Measurements from ENCODE around the gene PDZRN3. TPM values are rescaled to one million over a fixed set of nuclear protein-coding genes. Genes with fewer than 3 reads are reported as not detected.

The PDZRN3 gene
- total RNA-seq, 2 experiments from 2014 or later, result not detected

- DNase-seq (no peak), ATAC-seq (no peak)
- peaks cover 3% of the 10 kb centered on the region for H3K27me3 Mint-ChIP-seq
- no peak overlapping the region for H3K4me3 Mint-ChIP-seq
- H3K36me3 Mint-ChIP-seq (ENCODE audit: low read depth), result no peaks in the 10 kb centered on the region
- no peaks in the 10 kb centered on the region for H3K4me1 Mint-ChIP-seq (ENCODE audit: low read depth)
- POLR2A ChIA-PET, result no interaction called here
- no peaks in the 10 kb centered on the region for H3K9me3 Mint-ChIP-seq
- H3K27ac Mint-ChIP-seq, result no peak overlapping the region
- intact Hi-C loops (cut with micrococcal nuclease), result no loop called here
- no peak for TF ChIP-seq CTCF (IDR thresholded peaks at IDR 0.05)
- CTCF ChIA-PET, result no interaction called here
These were observed 95.3 kb downstream of the PDZRN3 start for GRCh38 chr3:73529308-73530021.

GRCh38 chr3:73525591-73525990, 99.2 kb downstream of the PDZRN3 start:
- Mint-ChIP-seq H3K27ac (no peak overlapping the region), H3K9me3 (no peaks in the 10 kb centered on the region), H3K4me3 (no peak overlapping the region), H3K27me3 (peaks cover 3% of the 10 kb centered on the region), H3K4me1 (ENCODE audit: low read depth) (no peaks in the 10 kb centered on the region), H3K36me3 (ENCODE audit: low read depth) (no peaks in the 10 kb centered on the region)
- no peak for DNase-seq
- ChIA-PET POLR2A (no interaction called here), CTCF (no interaction called here)
- no peak for TF ChIP-seq CTCF (IDR thresholded peaks at IDR 0.05)
- intact Hi-C loops (cut with micrococcal nuclease), result no loop called here
- no peak for ATAC-seq

- H3K27ac Mint-ChIP-seq, result no peak overlapping the region
- ChIA-PET POLR2A (no interaction called here), CTCF (no interaction called here)
- no peaks in the 10 kb centered on the region for H3K4me1 Mint-ChIP-seq (ENCODE audit: low read depth)
- H3K36me3 Mint-ChIP-seq (ENCODE audit: low read depth), result no peaks in the 10 kb centered on the region
- H3K4me3 Mint-ChIP-seq, result no peak overlapping the region
- intact Hi-C loops (cut with micrococcal nuclease), result no loop called here
- no peaks in the 10 kb centered on the region for H3K9me3 Mint-ChIP-seq
- DNase-seq (no peak), ATAC-seq (no peak)
- no peak for TF ChIP-seq CTCF (IDR thresholded peaks at IDR 0.05)
- H3K27me3 Mint-ChIP-seq, result peaks cover 1% of the 10 kb centered on the region
These were observed 101.1 kb downstream of the PDZRN3 start for GRCh38 chr3:73523661-73524060.

- Mint-ChIP-seq H3K4me3 (no peak overlapping the region), H3K27me3 (peaks cover 1% of the 10 kb centered on the region), H3K9me3 (no peaks in the 10 kb centered on the region), H3K4me1 (ENCODE audit: low read depth) (no peaks in the 10 kb centered on the region), H3K36me3 (ENCODE audit: low read depth) (no peaks in the 10 kb centered on the region), H3K27ac (no peak overlapping the region)
- ATAC-seq, result no peak
- no peak for TF ChIP-seq CTCF (IDR thresholded peaks at IDR 0.05)
- ChIA-PET POLR2A (no interaction called here), CTCF (no interaction called here)
- intact Hi-C loops (cut with micrococcal nuclease), result no loop called here
- DNase-seq, result no peak
These were observed 102.9 kb downstream of the PDZRN3 start for GRCh38 chr3:73521734-73522336.

GRCh38 chr3:73520931-73521461, 103.7 kb downstream of the PDZRN3 start:
- Mint-ChIP-seq H3K27me3 (peaks cover 1% of the 10 kb centered on the region), H3K27ac (no peak overlapping the region), H3K4me1 (ENCODE audit: low read depth) (no peaks in the 10 kb centered on the region), H3K9me3 (no peaks in the 10 kb centered on the region), H3K4me3 (no peak overlapping the region), H3K36me3 (ENCODE audit: low read depth) (no peaks in the 10 kb centered on the region)
- TF ChIP-seq CTCF (IDR thresholded peaks at IDR 0.05), result no peak
- ATAC-seq (no peak), DNase-seq (no peak)
- intact Hi-C loops (cut with micrococcal nuclease), result no loop called here
- CTCF ChIA-PET, result interaction anchor here (0.8 kb wide), 1 partner anchor 15 kb away, joined by 3 read pairs; no protein-coding TSS in a partner anchor
- POLR2A ChIA-PET, result no interaction called here

Data from activated CD8-positive, alpha-beta T cell treated with anti-CD3 and anti-CD28 coated beads for 36 hours (primary cell).